HFFc6 (cell line): Measurements from ENCODE around the gene KHK. TPM values are rescaled to one million over a fixed set of nuclear protein-coding genes. Genes with fewer than 3 reads are reported as not detected.

ENCODE experiments used
- DNase-seq: peaks from one replicate; pipeline ENCODE4 v3.0.0-alpha.2; 2018
- H3K27ac Mint-ChIP-seq: 2 replicates; pipeline ENCODE4 v1.8.0; 2020; ENCODE audit warnings: mild to moderate bottlenecking, mixed read lengths
- H3K27me3 Mint-ChIP-seq: 2 replicates; pipeline ENCODE4 v1.8.0; 2021; ENCODE audit warnings: mild to moderate bottlenecking, moderate library complexity, mixed read lengths; ENCODE audit not compliant: insufficient read depth
- H3K36me3 Mint-ChIP-seq: 2 replicates; pipeline ENCODE4 v1.8.0; 2021; ENCODE audit warnings: low read depth, mixed read lengths
- H3K4me1 Mint-ChIP-seq: 2 replicates; pipeline ENCODE4 v1.8.0; 2020; ENCODE audit warnings: low read depth, mixed read lengths
- H3K4me3 Mint-ChIP-seq: 2 replicates; pipeline ENCODE4 v1.8.0; 2020; ENCODE audit warnings: mild to moderate bottlenecking, moderate library complexity, mixed read lengths
- H3K9me3 Mint-ChIP-seq: 2 replicates; pipeline ENCODE4 v1.8.0; 2020; ENCODE audit warnings: mild to moderate bottlenecking, mixed read lengths
- CTCF ChIP-seq: fragments of 200-600 bp; sonication (generic); IDR thresholded peaks from 2 replicates; pipeline ENCODE4 v1.5.0; 2021; ENCODE audit warnings: antibody characterized with exemption, mild to moderate bottlenecking
- total RNA-seq, 6 experiments: library from RNA; stranded (reverse); fragmentation: NEBNext Ultra II Directional; extraction: Animal tissue kit (Norgen Biotek cat#: 25700); gene quantifications; 2 replicates in 1 of 6; 3 replicates in 5 of 6; pipeline ENCODE4 v1.2.3, GENCODE V29; 2021

KHK gene
- total RNA-seq, 6 experiments from 2014 or later: 1.0 to 1.7 (median 1.6) TPM

GRCh38 chr2:27133195-27133875, 46.8 kb downstream of the KHK start:
- H3K27ac Mint-ChIP-seq: peak overlapping the region; percentile 57; the same call in 1 of the 2 replicates
- H3K36me3 Mint-ChIP-seq: peaks cover 7% of the 10 kb centered on the region; the same call in 1 of the 2 replicates

GRCh38 chr2:27133905-27134780, 47.6 kb downstream of the KHK start, which contains the start of gene PREB:
Gene PREB, minus strand, starts transcription at chr2:27134636. Its CDS starts 215 bp downstream, at chr2:27134421.
- Mint-ChIP-seq H3K27me3 (peaks cover 5% of the 10 kb centered on the region), H3K4me1 (peaks cover 13% of the 10 kb centered on the region), H3K27ac (peak within 1 kb of the TSS; percentile 88), H3K36me3 (peaks cover 7% of the 10 kb centered on the region; the same call in 1 of the 2 replicates), H3K9me3 (no peaks in the 10 kb centered on the region), H3K4me3 (peak within 1 kb of the TSS; percentile 93)
- DNase-seq: peak; percentile 92
- TF ChIP-seq CTCF: peak; percentile 46

More at GRCh38 chr2:27133195-27133875, 46.8 kb downstream of the KHK start:
- DNase-seq: no peak
- no peak for TF ChIP-seq CTCF
- Mint-ChIP-seq H3K9me3 (no peaks in the 10 kb centered on the region), H3K4me3 (peak overlapping the region; percentile 93), H3K27me3 (peaks cover 2% of the 10 kb centered on the region), H3K4me1 (peaks cover 13% of the 10 kb centered on the region)

GRCh38 chr2:27134781-27135477, 48.4 kb downstream of the KHK start:
- H3K36me3 Mint-ChIP-seq: peaks cover 7% of the 10 kb centered on the region; the same call in 1 of the 2 replicates
- no peak overlapping the region for H3K27ac Mint-ChIP-seq
- H3K4me3 Mint-ChIP-seq: peak overlapping the region; percentile 93
- no peak for DNase-seq
- peaks cover 13% of the 10 kb centered on the region for H3K4me1 Mint-ChIP-seq
- H3K27me3 Mint-ChIP-seq: peaks cover 9% of the 10 kb centered on the region
- no peaks in the 10 kb centered on the region for H3K9me3 Mint-ChIP-seq
- TF ChIP-seq CTCF: no peak

- Mint-ChIP-seq H3K4me1 (peaks cover 13% of the 10 kb centered on the region), H3K4me3 (peak overlapping the region; percentile 52), H3K27me3 (peaks cover 9% of the 10 kb centered on the region), H3K27ac (no peak overlapping the region), H3K36me3 (peaks cover 7% of the 10 kb centered on the region; the same call in 1 of the 2 replicates), H3K9me3 (no peaks in the 10 kb centered on the region)
- TF ChIP-seq CTCF: no peak
- no peak for DNase-seq
Observed at GRCh38 chr2:27135478-27135955, 48.9 kb downstream of the KHK start.

GRCh38 chr2:27136751-27137150, 50.2 kb downstream of the KHK start:
- H3K36me3 Mint-ChIP-seq: no peaks in the 10 kb centered on the region; the same call in 1 of the 2 replicates
- TF ChIP-seq CTCF: no peak
- peaks cover 13% of the 10 kb centered on the region for H3K4me1 Mint-ChIP-seq
- no peak overlapping the region for H3K27ac Mint-ChIP-seq
- peaks cover 9% of the 10 kb centered on the region for H3K27me3 Mint-ChIP-seq
- no peaks in the 10 kb centered on the region for H3K9me3 Mint-ChIP-seq
- no peak for DNase-seq
- no peak overlapping the region for H3K4me3 Mint-ChIP-seq
